Islet of Langerhans (tissue), 1 donor: Measurements from ENCODE around the gene MGLL.

Experiments
- FAIRE-seq: peaks from one replicate; lab custom pipeline; 2011; peaks lifted over from hg19 to GRCh38; lab: Jason Lieb, UNC

The MGLL gene

GRCh38 chr3:127834771-127835170 is 12.5 kb upstream of the MGLL start:
- FAIRE-seq, result no peak

- peak; percentile 27 for FAIRE-seq
Observed at GRCh38 chr3:127833281-127834032, 11.1 kb upstream of the MGLL start.

- FAIRE-seq, result no peak
Observed at GRCh38 chr3:127831723-127832172, 9.4 kb upstream of the MGLL start.

GRCh38 chr3:127829537-127829936 is 7.2 kb upstream of the MGLL start:
- no peak for FAIRE-seq

- FAIRE-seq, result no peak
Observed at GRCh38 chr3:127827808-127828207, 5.5 kb upstream of the MGLL start.

GRCh38 chr3:127825756-127826155 is 3.4 kb upstream of the MGLL start:
- no peak for FAIRE-seq

- no peak for FAIRE-seq
Observed at GRCh38 chr3:127824151-127824825, 2.0 kb upstream of the MGLL start.

- FAIRE-seq, result no peak
Observed at GRCh38 chr3:127823426-127823857, 1.1 kb upstream of the MGLL start.

GRCh38 chr3:127822682-127823425 is 539 bp upstream of the MGLL start:
- FAIRE-seq, result no peak

GRCh38 chr3:127821394-127821793 is 921 bp downstream of the MGLL start:
- FAIRE-seq, result no peak

- FAIRE-seq, result no peak
Observed at GRCh38 chr3:127820826-127821313, 1.4 kb downstream of the MGLL start.

GRCh38 chr3:127820221-127820825 is 2.0 kb downstream of the MGLL start:
- FAIRE-seq, result no peak

GRCh38 chr3:127819656-127820055 is 2.7 kb downstream of the MGLL start:
- FAIRE-seq, result no peak

GRCh38 chr3:127819086-127819485 is 3.2 kb downstream of the MGLL start:
- no peak for FAIRE-seq

GRCh38 chr3:127817406-127817841 is 4.9 kb downstream of the MGLL start:
- FAIRE-seq, result no peak

- FAIRE-seq, result no peak
Observed at GRCh38 chr3:127816783-127817405, 5.4 kb downstream of the MGLL start.

GRCh38 chr3:127815641-127816605 is 6.4 kb downstream of the MGLL start:
- FAIRE-seq, result no peak

- FAIRE-seq, result no peak
Observed at GRCh38 chr3:127815001-127815400, 7.3 kb downstream of the MGLL start.

GRCh38 chr3:127814325-127814781 is 8.0 kb downstream of the MGLL start:
- no peak for FAIRE-seq

- no peak for FAIRE-seq
Observed at GRCh38 chr3:127812151-127812550, 10.2 kb downstream of the MGLL start.

GRCh38 chr3:127811717-127812116 is 10.6 kb downstream of the MGLL start:
- FAIRE-seq, result no peak
